GM12891 (cell line): ENCODE measurements around the gene MYH13. TPM values are rescaled to one million over a fixed set of nuclear protein-coding genes. Genes with fewer than 3 reads are reported as not detected.

Experiments used
- DNase-seq: peaks from one replicate; pipeline ENCODE4 v3.0.0; 2011; ENCODE audit warnings: low spot score; ENCODE audit not compliant: insufficient read length
- FAIRE-seq: peaks from 2 replicates; lab custom pipeline; 2011; peaks lifted over from hg19 to GRCh38; lab: Jason Lieb, UNC
- PAX5 ChIP-seq: IDR thresholded peaks from 2 replicates; pipeline ENCODE4 v1.6.1; 2011; ENCODE audit warnings: low read length, moderate library complexity, mild to moderate bottlenecking; ENCODE audit not compliant: insufficient read depth, severe bottlenecking
- POLR2A ChIP-seq: IDR thresholded peaks from 2 replicates; pipeline ENCODE4 v1.6.1; 2011; ENCODE audit warnings: low read depth, low read length, control low read depth
- POLR2AphosphoS5 ChIP-seq: IDR thresholded peaks from 2 replicates; pipeline ENCODE4 v1.6.1; 2011; ENCODE audit warnings: low read depth, low read length, control low read depth
- POU2F2 ChIP-seq: IDR thresholded peaks from 2 replicates; pipeline ENCODE4 v1.6.1; 2011; ENCODE audit warnings: low read depth, mild to moderate bottlenecking, control low read depth, low read length, moderate library complexity
- SPI1 ChIP-seq: IDR thresholded peaks from 2 replicates; pipeline ENCODE4 v1.6.1; 2011; ENCODE audit warnings: low read depth, low read length, control low read depth
- TAF1 ChIP-seq: IDR thresholded peaks from 2 replicates; pipeline ENCODE4 v1.6.1; 2011; ENCODE audit warnings: low read depth, low read length, control low read depth
- polyA plus RNA-seq: library from polyadenylated mRNA; unstranded; fragments of >200 nt; gene quantifications from one replicate; pipeline ENCODE4 v1.2.1, GENCODE V29; 2012; ENCODE audit warnings: low read depth, missing spikeins, inconsistent platforms; ENCODE audit not compliant: missing spikeins

The MYH13 gene
- polyA plus RNA-seq = not detected

GRCh38 chr17:10372906-10373305 is at the start of gene MYH13:
TSS of gene MYH13 (minus strand) at chr17:10373006. CDS start at chr17:10364530, 8,476 bp downstream.
- no peak for DNase-seq
- FAIRE-seq = no peak
- TF ChIP-seq POLR2AphosphoS5 (no peak), POLR2A (no peak), PAX5 (no peak)

- DNase-seq (no peak), FAIRE-seq (no peak)
- TF ChIP-seq TAF1 = no peak
- TF ChIP-seq POU2F2 = no peak
- no peak for TF ChIP-seq POLR2AphosphoS5
- TF ChIP-seq SPI1 = no peak
- no peak for TF ChIP-seq PAX5
- no peak for TF ChIP-seq POLR2A
These were observed 49.2 kb upstream of the MYH13 start, which contains the start of gene MYH8 for GRCh38 chr17:10421900-10422542. TSS of gene MYH8 (minus strand) at chr17:10421950. CDS start at chr17:10420227, 1,723 bp downstream.

- DNase-seq (no peak), FAIRE-seq (no peak)
- TF ChIP-seq POLR2AphosphoS5 = no peak
- TF ChIP-seq TAF1 = no peak
- no peak for TF ChIP-seq POU2F2
- TF ChIP-seq PAX5 = no peak
- TF ChIP-seq POLR2A = no peak
- no peak for TF ChIP-seq SPI1
These were observed 48.4 kb upstream of the MYH13 start for GRCh38 chr17:10421211-10421610.

GRCh38 chr17:10420811-10421210 is 48.0 kb upstream of the MYH13 start:
- DNase-seq = no peak
- TF ChIP-seq SPI1 (no peak), POU2F2 (no peak), POLR2AphosphoS5 (no peak), TAF1 (no peak), POLR2A (no peak), PAX5 (no peak)
- no peak for FAIRE-seq

- FAIRE-seq (no peak), DNase-seq (no peak)
- no peak for TF ChIP-seq TAF1
These were observed 44.6 kb upstream of the MYH13 start for GRCh38 chr17:10417431-10417830.

- no peak for TF ChIP-seq SPI1
- no peak for TF ChIP-seq TAF1
- no peak for TF ChIP-seq PAX5
- no peak for TF ChIP-seq POU2F2
- TF ChIP-seq POLR2A = no peak
- DNase-seq (no peak), FAIRE-seq (no peak)
These were observed 42.4 kb upstream of the MYH13 start for GRCh38 chr17:10415161-10415560.

GRCh38 chr17:10403589-10403988 is 30.8 kb upstream of the MYH13 start:
- no peak for DNase-seq
- TF ChIP-seq SPI1 (no peak), POLR2AphosphoS5 (no peak), PAX5 (no peak)
- no peak for FAIRE-seq

- DNase-seq = no peak
- TF ChIP-seq POU2F2 (no peak), POLR2A (no peak), TAF1 (no peak), SPI1 (no peak), POLR2AphosphoS5 (no peak), PAX5 (no peak)
- FAIRE-seq = no peak
These were observed 25.5 kb upstream of the MYH13 start for GRCh38 chr17:10398352-10398751.

GRCh38 chr17:10396524-10397163 is 23.8 kb upstream of the MYH13 start:
- DNase-seq = no peak
- no peak for TF ChIP-seq POLR2A
- TF ChIP-seq POU2F2 = no peak
- no peak for TF ChIP-seq SPI1
- no peak for TF ChIP-seq TAF1
- FAIRE-seq = no peak

- FAIRE-seq = no peak
- DNase-seq = no peak
- no peak for TF ChIP-seq PAX5
- no peak for TF ChIP-seq POLR2A
These were observed 21.5 kb upstream of the MYH13 start for GRCh38 chr17:10394201-10394887.

- DNase-seq = no peak
- no peak for TF ChIP-seq POLR2A
- TF ChIP-seq POLR2AphosphoS5 = no peak
- TF ChIP-seq POU2F2 = no peak
- no peak for FAIRE-seq
These were observed 20.1 kb upstream of the MYH13 start for GRCh38 chr17:10392880-10393279.
